Measurements from ENCODE around the gene ITPRIP. TPM values are rescaled to one million over a fixed set of nuclear protein-coding genes. Genes with fewer than 3 reads are reported as not detected.

ITPRIP gene
- total and polyA plus RNA-seq, 3 experiments from 2014 or later = 12.8 to 23.1 (median 13.1) TPM

- peak overlapping the region; percentile 75 for H3K27ac ChIP-seq (ENCODE audit: low read depth, low read length)
- no peaks in the 10 kb centered on the region for H3K27me3 ChIP-seq (ENCODE audit: insufficient read depth, low read length, poor library complexity, severe bottlenecking)
- Mint-ChIP-seq H3K4me3 (peak overlapping the region; percentile 4 to 81 (median 67)), H3K36me3 (peaks cover 0 to 42% (median 8%) of the 10 kb centered on the region in 3 donors), H3K27me3 (peaks cover 0 to 8% of the 10 kb centered on the region in 2 donors), H3K9me3 (no peaks in the 10 kb centered on the region), H3K4me1 (peaks cover 74 to 87% (median 87%) of the 10 kb centered on the region in 3 donors), H3K27ac (peak overlapping the region; percentile 89 to 100 (median 98))
- ChIA-PET CTCF (interaction anchor here (1.2 to 7.3 kb wide), 3 partner anchors 20 to 42 kb away, joined by 4 to 81 read pairs (median 20); partner anchors contain the start of gene CFAP58), POLR2A (no interaction called here)
- peak overlapping the region; percentile 15 for H3K4me3 ChIP-seq (ENCODE audit: low read length)
- H3K9me3 ChIP-seq (ENCODE audit: low read length) = no peaks in the 10 kb centered on the region
- DNase-seq = no peak
- peaks cover 7% of the 10 kb centered on the region for H3K36me3 ChIP-seq (ENCODE audit: insufficient read depth, low read length)
- peaks cover 82% of the 10 kb centered on the region for H3K4me1 ChIP-seq (ENCODE audit: insufficient read depth, low read length)
Measured at GRCh38 chr10:104333728-104334373, 4.4 kb downstream of the ITPRIP start.

GRCh38 chr10:104333032-104333727 lies 5.1 kb downstream of the ITPRIP start:
- Mint-ChIP-seq H3K27me3 (peaks cover 0 to 10% of the 10 kb centered on the region in 2 donors), H3K36me3 (peaks cover 0 to 37% (median 8%) of the 10 kb centered on the region in 3 donors), H3K9me3 (no peaks in the 10 kb centered on the region), H3K27ac (peak overlapping the region; percentile 89 to 100 (median 98)), H3K4me1 (peaks cover 78 to 90% (median 90%) of the 10 kb centered on the region in 3 donors), H3K4me3 (peak overlapping the region; percentile 58 to 81 (median 73))
- Histone ChIP-seq H3K4me3 (ENCODE audit: low read length) (peak overlapping the region; percentile 15), H3K4me1 (ENCODE audit: insufficient read depth, low read length) (peaks cover 89% of the 10 kb centered on the region), H3K36me3 (ENCODE audit: insufficient read depth, low read length) (peaks cover 7% of the 10 kb centered on the region), H3K9me3 (ENCODE audit: low read length) (no peaks in the 10 kb centered on the region), H3K27ac (ENCODE audit: low read depth, low read length) (peak overlapping the region; percentile 75), H3K27me3 (ENCODE audit: insufficient read depth, low read length, poor library complexity, severe bottlenecking) (no peaks in the 10 kb centered on the region)
- CTCF ChIA-PET = interaction anchor here (7.3 kb wide), 1 partner anchor 27 kb away, joined by 81 read pairs; no protein-coding TSS in a partner anchor
- POLR2A ChIA-PET = no interaction called here
- DNase-seq = peak; percentile 65 to 88 (median 81)

GRCh38 chr10:104332243-104333031 lies 5.8 kb downstream of the ITPRIP start:
- peaks cover 0 to 11% of the 10 kb centered on the region in 2 donors for H3K27me3 Mint-ChIP-seq
- peak overlapping the region; percentile 89 to 100 (median 98) for H3K27ac Mint-ChIP-seq

GRCh38 chr10:104331208-104331838 lies 6.9 kb downstream of the ITPRIP start:
- CTCF ChIA-PET = interaction anchor here (0.7 to 3.8 kb wide), 3 partner anchors 22 to 25 kb away, joined by 3 to 24 read pairs (median 8); partner anchors contain the start of gene CFAP58
- no peak for DNase-seq
- H3K27me3 Mint-ChIP-seq = peaks cover 0 to 11% of the 10 kb centered on the region in 2 donors
- peak overlapping the region; percentile 85 to 100 (median 97) for H3K27ac Mint-ChIP-seq
- Histone ChIP-seq H3K4me1 (ENCODE audit: insufficient read depth, low read length) (peaks cover 99% of the 10 kb centered on the region), H3K4me3 (ENCODE audit: low read length) (no peak overlapping the region), H3K9me3 (ENCODE audit: low read length) (no peaks in the 10 kb centered on the region), H3K36me3 (ENCODE audit: insufficient read depth, low read length) (peaks cover 7% of the 10 kb centered on the region), H3K27ac (ENCODE audit: low read depth, low read length) (no peak overlapping the region), H3K27me3 (ENCODE audit: insufficient read depth, low read length, poor library complexity, severe bottlenecking) (no peaks in the 10 kb centered on the region)
- H3K9me3 Mint-ChIP-seq = no peaks in the 10 kb centered on the region
- POLR2A ChIA-PET = no interaction called here
- no peak overlapping the region for H3K4me3 Mint-ChIP-seq
- H3K36me3 Mint-ChIP-seq = peaks cover 0 to 27% (median 9%) of the 10 kb centered on the region in 3 donors
- peaks cover 90 to 100% (median 99%) of the 10 kb centered on the region in 3 donors for H3K4me1 Mint-ChIP-seq

More at GRCh38 chr10:104332243-104333031, 5.8 kb downstream of the ITPRIP start:
- Mint-ChIP-seq H3K4me1 (peaks cover 85 to 98% (median 98%) of the 10 kb centered on the region in 3 donors), H3K9me3 (no peaks in the 10 kb centered on the region), H3K4me3 (peak overlapping the region; percentile 6 to 81 (median 67)), H3K36me3 (peaks cover 0 to 33% (median 8%) of the 10 kb centered on the region in 3 donors)
- H3K36me3 ChIP-seq (ENCODE audit: insufficient read depth, low read length) = peaks cover 7% of the 10 kb centered on the region
- CTCF ChIA-PET = interaction anchor here (0.7 to 3.8 kb wide), 2 partner anchors 21 to 27 kb away, joined by 3 to 24 read pairs; partner anchors contain the start of gene CFAP58
- no peaks in the 10 kb centered on the region for H3K9me3 ChIP-seq (ENCODE audit: low read length)
- no peaks in the 10 kb centered on the region for H3K27me3 ChIP-seq (ENCODE audit: insufficient read depth, low read length, poor library complexity, severe bottlenecking)
- POLR2A ChIA-PET = no interaction called here
- H3K4me1 ChIP-seq (ENCODE audit: insufficient read depth, low read length) = peaks cover 96% of the 10 kb centered on the region
- H3K4me3 ChIP-seq (ENCODE audit: low read length) = no peak overlapping the region
- no peak for DNase-seq
- H3K27ac ChIP-seq (ENCODE audit: low read depth, low read length) = peak overlapping the region; percentile 75

GRCh38 chr10:104330168-104331110 lies 7.8 kb downstream of the ITPRIP start:
- CTCF ChIA-PET = interaction anchor here (1.7 to 3.8 kb wide), 4 partner anchors 23 to 56 kb away, joined by 6 to 24 read pairs (median 9); partner anchors contain the start of gene CFAP58
- POLR2A ChIA-PET = interaction anchor here (0.5 to 2.2 kb wide), 2 partner anchors 8 to 9 kb away, joined by 5 to 11 read pairs; partner anchors contain the start of gene ITPRIP
- DNase-seq = no peak
- Mint-ChIP-seq H3K9me3 (no peaks in the 10 kb centered on the region), H3K4me1 (peaks cover 91 to 100% (median 99%) of the 10 kb centered on the region in 3 donors), H3K4me3 (peak overlapping the region in 5 of 7 donors; percentile 5 to 86 (median 28)), H3K27ac (peak overlapping the region; percentile 89 to 100 (median 97)), H3K36me3 (peaks cover 0 to 30% (median 9%) of the 10 kb centered on the region in 3 donors), H3K27me3 (peaks cover 0 to 11% of the 10 kb centered on the region in 2 donors)
- Histone ChIP-seq H3K27me3 (ENCODE audit: insufficient read depth, low read length, poor library complexity, severe bottlenecking) (no peaks in the 10 kb centered on the region), H3K4me3 (ENCODE audit: low read length) (peak overlapping the region; percentile 49), H3K27ac (ENCODE audit: low read depth, low read length) (peak overlapping the region; percentile 68), H3K36me3 (ENCODE audit: insufficient read depth, low read length) (peaks cover 7% of the 10 kb centered on the region), H3K4me1 (ENCODE audit: insufficient read depth, low read length) (peaks cover 100% of the 10 kb centered on the region), H3K9me3 (ENCODE audit: low read length) (no peaks in the 10 kb centered on the region)

DNA sequence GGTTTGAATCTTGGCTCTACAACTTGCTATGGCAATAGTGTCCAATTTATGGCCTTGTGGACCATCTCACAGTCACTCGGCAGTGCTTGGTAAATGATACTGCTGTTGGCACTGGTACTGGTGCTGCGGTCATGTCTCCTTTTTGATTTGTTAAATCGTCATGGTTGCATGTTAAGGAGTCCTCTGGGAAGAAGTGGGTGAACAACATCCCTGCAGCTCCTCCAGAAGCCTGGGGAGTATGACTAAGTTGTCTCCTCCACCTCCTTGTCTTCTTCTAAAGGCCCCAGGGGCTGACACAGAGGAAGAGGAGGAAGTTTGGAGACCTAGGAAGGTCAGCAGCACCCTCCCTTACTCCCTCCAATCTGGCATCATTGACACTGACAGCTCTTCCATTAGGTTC lies 8.5 kb downstream of the ITPRIP start:
- ChIA-PET CTCF (interaction anchor here (1.7 to 3.8 kb wide), 5 partner anchors 8 to 55 kb away, joined by 6 to 24 read pairs (median 8); partner anchors contain the start of genes CFAP58 and ITPRIP), POLR2A (interaction anchor here (2.2 kb wide), 1 partner anchor 9 kb away, joined by 11 read pairs; the partner anchor contains the start of gene ITPRIP)
- Mint-ChIP-seq H3K9me3 (no peaks in the 10 kb centered on the region), H3K4me1 (peaks cover 90 to 100% (median 99%) of the 10 kb centered on the region in 3 donors), H3K27ac (peak overlapping the region; percentile 89 to 100 (median 97)), H3K27me3 (peaks cover 0 to 11% of the 10 kb centered on the region in 2 donors), H3K4me3 (peak overlapping the region in 6 of 7 donors; percentile 72 to 92 (median 78)), H3K36me3 (peaks cover 0 to 28% (median 10%) of the 10 kb centered on the region in 3 donors)
- no peak for DNase-seq
- Histone ChIP-seq H3K27me3 (ENCODE audit: insufficient read depth, low read length, poor library complexity, severe bottlenecking) (no peaks in the 10 kb centered on the region), H3K27ac (ENCODE audit: low read depth, low read length) (peak overlapping the region; percentile 68), H3K4me3 (ENCODE audit: low read length) (peak overlapping the region; percentile 49), H3K36me3 (ENCODE audit: insufficient read depth, low read length) (peaks cover 7% of the 10 kb centered on the region), H3K4me1 (ENCODE audit: insufficient read depth, low read length) (peaks cover 100% of the 10 kb centered on the region), H3K9me3 (ENCODE audit: low read length) (no peaks in the 10 kb centered on the region)
